NCI-H2029 (cell line): ENCODE results near the gene DOK5.

Source experiments
- DNase-seq: peaks from one replicate; lab custom pipeline; 2025; lab: John Stamatoyannopoulos, UW

Gene DOK5

DNA sequence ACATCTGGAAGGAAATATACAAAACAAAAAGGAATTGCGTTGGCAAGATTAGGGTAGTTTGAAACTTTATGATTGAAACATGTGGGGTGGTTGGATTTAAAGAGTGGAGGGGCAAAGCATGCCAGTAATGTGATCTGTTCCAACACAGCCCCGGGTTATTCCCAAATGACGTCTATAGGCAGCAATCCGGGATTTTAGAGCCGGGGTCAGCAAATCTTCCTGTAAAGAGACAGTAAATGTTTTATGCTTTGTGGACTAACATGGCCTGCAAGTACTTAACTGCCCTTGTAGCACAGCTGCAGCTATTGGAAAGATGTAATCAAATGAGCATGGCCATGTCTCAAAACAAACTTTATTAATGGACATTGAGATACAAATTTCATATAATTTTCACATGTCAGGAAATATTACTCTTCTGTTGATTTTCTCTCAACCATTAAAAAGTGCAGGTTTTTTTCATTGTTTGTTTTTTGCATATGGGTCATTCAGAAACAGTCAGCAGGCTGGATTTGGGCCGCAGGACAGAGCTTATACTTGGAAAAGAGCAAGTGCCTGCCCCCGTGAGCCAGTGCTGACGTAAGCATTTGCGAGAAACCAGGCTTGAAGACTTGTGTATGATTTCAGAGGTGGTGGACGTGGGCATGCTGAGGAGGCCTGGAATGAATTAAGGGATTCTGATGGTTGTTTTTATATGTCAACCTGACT lies 136.5 kb downstream of the DOK5 start:
- DNase-seq, result no peak

GRCh38 chr20:54618412-54618811 lies 143.0 kb downstream of the DOK5 start:
- no peak for DNase-seq

DNA sequence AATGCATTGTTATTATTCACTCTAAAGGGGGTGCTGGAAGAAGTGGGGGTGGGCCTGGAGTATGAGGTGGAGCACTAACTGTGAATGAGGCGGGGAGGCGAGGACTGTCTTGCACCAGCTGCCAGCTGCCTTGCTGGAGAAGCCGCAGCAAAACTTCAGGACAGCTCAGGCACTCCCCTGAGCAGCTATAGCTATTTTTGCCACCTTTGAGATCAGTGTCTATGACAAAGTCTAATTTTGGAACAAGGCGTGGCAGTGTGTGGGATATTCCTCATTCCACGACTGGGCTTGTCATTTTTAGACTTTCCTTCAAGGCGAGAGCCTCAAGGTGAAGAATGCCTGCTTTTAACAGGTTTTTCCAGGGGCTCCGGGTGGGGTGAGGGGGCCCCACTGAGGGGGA lies 143.8 kb downstream of the DOK5 start:
- no peak for DNase-seq

DNA sequence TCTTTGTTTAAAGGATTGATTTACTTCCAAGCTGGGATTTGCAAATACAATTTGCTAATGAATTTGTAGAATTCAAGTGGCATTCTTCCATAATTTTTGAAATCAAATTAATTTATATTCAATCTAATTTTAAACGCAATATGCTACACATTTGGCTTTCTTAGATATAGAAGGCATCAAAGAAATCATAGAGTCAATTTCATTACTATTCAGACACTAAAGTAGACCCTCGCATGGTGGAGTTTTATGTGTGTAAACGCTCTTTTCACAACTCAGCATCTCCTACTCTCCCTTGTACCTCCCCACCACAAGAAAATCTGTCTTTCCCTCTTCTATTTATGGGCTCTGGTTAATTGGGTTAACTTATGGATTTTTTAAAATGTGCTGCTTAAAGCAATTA lies 144.3 kb downstream of the DOK5 start:
- no peak for DNase-seq

- no peak for DNase-seq
Observed at GRCh38 chr20:54620611-54621010, 145.2 kb downstream of the DOK5 start.

DNA sequence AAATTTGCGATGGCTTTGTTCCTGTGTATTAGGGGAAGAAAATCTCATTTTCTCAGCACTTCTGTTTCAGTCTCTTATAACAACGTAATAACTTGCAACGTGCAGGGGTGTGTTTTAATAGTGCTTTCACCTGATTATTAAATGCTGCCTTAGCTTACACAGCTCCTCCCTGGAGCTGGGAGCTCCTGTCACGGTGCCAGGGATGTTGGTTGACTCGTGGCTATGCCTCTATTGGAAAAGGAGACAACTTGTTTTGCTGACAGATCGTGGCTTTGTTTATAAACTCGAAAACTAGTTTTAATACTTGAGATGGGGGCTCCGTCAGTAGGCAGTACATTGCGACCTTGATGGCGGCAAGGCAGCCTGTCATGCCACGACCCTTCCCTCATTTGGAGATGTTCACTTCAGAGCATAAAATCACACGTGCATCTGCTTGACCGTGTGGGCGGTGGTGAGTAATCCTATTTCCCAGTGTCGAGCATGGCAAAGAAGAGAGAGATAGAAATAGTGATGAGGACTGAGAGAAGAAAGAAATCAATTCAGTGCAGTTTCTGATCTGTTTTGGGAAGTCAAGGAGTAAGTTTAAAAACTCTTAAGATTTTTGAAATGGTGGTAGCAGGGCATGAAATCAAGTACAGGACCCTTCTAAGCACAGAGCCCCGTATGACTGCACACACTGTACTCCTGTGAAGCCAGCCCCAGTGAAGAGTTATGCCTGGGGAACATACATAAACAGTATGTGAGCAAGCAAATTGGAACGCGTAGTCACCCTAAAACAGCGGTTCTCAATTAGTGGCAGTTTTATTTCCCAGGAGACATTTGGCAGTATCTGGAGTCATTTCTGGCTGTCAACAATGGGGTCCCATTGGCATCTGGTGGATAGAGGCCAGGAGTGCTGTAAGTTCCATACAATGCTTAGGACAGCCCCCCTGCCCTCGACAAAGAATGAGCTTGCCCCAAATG lies 147.2 kb downstream of the DOK5 start:
- DNase-seq, result no peak

GRCh38 chr20:54623991-54624569 lies 148.7 kb downstream of the DOK5 start:
- no peak for DNase-seq

- no peak for DNase-seq
Observed at GRCh38 chr20:54624706-54625390, 149.5 kb downstream of the DOK5 start.

DNA sequence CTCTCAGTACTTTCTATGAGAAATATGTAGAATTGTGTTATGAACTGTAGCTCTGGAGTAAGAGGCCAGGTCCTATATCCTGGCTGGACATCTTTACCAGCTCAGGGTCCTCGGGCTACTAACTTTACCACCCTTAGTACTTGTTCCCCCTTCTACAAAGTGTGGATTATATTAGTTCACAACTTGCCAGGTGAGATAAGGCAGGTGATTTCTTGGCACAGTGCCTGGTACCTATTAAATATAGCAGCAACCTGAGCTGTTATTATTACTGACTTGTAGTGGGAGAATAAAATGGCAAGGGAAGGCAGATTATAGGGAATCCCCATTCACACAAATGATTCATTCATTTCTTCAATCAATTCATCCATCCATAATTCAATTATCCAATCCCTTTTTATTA lies 150.1 kb downstream of the DOK5 start:
- DNase-seq, result no peak

DNA sequence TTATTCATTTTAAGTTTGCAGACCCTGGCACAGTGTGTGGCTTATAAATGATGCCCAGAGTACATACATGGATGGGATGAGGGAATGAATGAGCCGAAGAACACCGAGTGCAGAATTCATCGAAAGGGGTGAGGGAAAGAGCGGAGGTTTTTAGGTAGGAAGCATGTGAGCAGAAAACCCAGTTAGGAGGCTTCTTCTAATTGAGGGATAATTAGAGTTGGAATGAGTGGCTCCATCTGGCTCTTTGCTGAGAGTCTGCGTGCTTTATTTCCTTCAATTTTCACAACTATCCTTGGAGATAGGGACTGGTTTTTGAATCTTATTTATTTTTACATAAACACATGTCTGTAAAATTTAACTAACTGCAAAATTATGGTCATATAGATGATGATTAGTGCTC lies 150.7 kb downstream of the DOK5 start:
- no peak for DNase-seq

DNA sequence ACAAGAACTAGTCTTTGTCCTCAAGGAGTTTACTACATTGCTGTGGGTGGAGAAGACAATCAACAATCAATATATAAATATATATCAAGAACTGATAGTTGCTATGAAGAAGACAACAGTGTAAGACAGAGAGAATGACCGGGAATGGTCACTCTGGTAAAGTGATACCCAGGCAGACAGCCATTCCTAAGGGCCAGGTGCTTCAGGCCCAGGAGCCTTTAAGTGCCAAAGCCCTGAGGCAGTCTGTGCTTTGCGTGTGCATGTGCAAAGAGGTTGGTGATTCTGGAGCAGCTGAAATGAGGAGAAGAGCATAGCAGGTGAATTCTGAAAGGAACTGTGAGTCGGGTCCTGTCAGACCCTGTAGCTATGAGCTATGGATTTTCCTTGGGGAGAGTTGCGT lies 154.2 kb downstream of the DOK5 start:
- no peak for DNase-seq

DNA sequence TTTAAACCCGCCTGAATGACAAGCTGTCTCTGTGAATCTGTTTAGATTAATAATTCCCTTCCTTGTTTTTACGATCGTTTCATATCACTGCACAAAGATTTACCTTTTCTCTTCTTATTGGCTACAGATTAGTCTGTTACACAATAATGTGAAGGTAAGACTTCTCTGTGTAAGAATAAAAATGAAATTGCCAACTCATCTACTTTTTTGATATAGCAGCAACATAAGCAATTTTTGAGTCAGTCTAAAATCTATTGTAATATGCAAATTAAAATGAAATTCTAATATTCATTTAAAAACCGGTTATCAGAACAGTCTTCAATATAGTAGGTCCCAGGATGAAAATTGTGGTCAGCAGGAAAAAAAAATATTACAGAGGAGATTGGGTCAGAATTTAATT lies 155.2 kb downstream of the DOK5 start:
- no peak for DNase-seq

DNA sequence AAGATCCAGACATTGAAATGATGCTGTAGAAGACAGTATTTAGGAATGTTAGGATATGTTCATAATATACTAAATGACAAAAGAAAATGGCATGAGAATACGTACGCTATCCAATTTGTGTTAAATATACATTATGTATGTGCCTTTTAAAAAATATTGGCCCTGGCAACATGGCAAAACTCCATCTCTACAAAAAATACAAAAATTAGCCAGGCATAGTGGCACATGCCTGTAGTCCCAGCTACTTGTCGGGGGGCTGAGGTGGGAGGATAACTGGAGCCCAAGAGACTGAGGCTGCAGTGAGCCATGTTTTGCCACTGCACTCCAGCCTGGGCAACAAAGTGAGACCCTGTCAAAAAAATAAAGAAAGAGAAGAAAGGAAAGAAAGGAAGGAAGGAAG lies 155.7 kb downstream of the DOK5 start:
- no peak for DNase-seq

DNA sequence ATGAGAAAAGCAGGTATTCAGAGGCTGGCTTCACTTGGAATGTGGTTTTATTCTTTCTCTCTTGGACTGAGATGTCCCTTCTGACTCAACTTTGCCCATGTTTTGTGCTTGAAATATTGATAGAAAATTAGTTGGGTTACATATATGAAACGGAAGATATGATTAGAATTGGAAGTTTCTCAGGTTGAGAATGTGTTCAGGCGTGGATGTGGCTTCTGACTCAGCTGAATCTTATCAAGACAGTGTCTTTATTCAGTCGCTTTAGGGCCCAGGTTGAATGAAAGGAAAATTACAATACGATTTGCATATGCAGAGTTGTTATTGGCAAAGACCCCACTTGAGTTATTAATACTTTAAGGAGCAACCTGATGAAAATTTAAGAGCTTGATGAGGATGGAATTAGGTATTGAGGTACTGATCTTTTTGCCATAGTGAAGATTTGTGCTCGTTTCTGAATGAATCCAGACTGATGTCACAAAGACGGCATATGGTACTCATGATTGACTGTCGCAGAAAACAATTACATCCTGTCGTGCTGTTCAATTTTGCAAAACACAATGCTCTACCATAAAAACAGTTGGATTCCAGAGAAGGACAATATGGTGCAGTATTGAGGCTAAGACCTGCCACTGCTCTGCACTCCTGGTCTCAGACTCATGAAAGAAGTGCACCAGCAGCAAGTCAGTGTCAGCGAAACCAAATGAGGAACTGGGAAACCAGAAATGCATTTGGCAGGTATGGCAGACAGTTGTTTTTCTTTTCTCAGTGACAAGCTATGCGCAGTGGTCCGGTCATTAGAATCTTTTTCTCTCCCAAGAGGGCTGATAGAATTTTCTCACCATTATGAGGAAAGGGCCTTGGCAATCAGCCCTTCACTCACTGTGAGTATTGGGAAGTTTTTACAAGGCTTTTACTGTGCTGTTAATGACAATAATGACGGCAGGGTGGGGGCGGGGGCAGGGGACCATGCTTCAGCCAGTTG lies 158.3 kb downstream of the DOK5 start:
- no peak for DNase-seq

GRCh38 chr20:54636575-54636974 lies 161.2 kb downstream of the DOK5 start:
- no peak for DNase-seq

- DNase-seq, result no peak
Observed at GRCh38 chr20:54639941-54640340, 164.5 kb downstream of the DOK5 start.

DNA sequence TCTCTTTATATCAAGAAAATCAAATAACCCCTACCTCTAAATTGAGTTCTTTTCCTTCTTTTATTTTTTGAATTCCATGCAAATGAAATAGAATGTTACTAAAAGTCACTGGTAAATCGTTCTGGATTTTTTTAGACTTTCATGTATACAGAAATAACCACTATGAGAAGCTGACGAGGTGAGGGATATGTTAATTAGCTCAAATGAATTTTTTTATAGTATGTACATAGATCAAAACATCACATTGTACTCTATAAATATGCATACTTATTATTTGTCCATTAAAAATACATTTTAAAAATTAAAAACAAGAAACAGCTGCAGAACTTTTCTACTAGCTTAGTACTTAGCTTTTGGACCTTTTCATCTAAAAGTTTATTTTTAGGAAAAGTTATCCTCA lies 165.4 kb downstream of the DOK5 start:
- no peak for DNase-seq

DNA sequence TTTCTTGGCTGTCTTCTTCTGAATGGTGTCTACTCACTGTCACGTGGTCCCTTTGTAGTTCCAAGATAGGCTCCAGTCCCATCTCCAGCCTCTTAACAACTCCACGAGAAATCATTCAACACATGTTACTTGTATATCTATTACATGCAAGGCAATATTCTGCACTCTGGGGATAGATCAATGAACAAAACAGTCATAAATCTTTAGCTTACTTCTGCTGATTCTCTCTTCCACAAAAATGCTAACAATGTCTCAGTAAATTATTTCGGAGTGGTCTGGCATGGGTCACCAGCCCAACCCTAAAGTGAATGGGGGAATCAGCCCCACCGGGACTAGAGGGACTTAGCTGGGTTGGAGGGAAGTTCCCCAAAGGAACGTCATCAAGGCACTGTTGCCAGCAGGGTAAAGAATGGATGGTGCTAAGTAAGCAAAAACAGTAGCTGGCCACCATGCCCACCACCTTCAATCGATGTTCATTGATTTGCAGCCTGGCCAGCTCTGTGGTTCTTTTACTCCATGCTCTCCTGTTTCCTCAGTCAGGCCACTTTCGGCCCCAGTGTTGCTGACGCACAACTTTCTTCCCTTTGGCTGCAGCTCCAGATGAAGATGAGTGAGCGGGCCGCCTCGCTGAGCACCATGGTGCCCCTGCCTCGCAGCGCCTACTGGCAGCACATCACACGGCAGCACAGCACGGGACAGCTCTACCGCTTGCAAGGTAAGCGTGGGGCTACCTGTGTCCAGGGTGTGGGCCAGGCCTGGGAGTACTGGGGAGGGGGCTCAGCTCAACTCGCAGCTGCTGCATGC lies 167.7 kb downstream of the DOK5 start:
- DNase-seq, result no peak

DNA sequence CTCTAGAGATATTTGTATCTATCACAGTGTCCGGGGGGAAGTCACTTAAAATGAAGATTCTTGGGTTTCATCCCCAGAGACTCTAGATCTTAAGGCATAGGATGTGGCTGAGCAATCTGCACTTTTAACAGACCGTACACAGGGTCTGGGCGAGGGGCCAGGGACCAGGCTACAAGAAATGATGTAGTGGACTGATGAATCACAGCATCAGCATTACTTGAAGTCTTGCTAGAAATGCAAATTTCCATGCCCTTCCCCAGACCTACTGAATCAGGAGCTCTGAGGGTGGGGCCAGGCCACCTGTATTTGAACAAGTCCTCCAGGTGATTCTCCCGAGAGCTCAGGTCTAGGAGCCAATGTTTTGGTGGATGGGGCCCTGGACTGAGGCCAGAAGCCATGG lies 168.4 kb downstream of the DOK5 start:
- no peak for DNase-seq

- DNase-seq, result no peak
Observed at GRCh38 chr20:54645445-54646155, 170.2 kb downstream of the DOK5 start.
